B cell (primary cell): ENCODE results near the gene AMBN.

ENCODE experiments used
- EZH2 ChIP-seq: IDR thresholded peaks from 2 replicates; pipeline ENCODE4 v1.6.1; 2012; ENCODE audit warnings: borderline replicate concordance, low read depth, mild to moderate bottlenecking, moderate library complexity, low read length; ENCODE audit not compliant: insufficient read depth, poor library complexity, severe bottlenecking
- TF ChIP-seq, protein P1 (sequence below): fragments of 200-600 bp; IDR thresholded peaks from one replicate; pipeline ENCODE4 v1.8.0; 2022; ENCODE audit warnings: antibody characterized with exemption, mild to moderate bottlenecking

DNA sequence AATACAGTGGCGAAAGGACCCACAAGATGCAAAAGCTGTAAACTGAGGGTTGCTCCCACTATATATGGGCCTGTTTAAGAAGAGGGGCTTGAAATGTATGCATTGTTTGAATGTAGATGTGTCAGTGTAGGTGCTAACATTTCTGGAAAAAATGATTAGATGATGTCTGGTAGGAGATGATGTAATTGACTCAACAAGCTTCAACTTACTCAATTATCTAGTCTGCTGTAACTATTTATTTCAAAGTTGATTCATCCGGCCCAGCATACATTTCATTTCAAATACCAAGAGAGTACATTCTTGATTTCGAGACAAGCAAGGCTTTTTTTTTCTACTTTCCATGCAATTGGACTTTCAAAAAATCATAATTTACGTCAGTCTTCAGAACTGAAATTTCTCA, 27.2 kb downstream of the AMBN start:
- TF ChIP-seq, protein P1, sequence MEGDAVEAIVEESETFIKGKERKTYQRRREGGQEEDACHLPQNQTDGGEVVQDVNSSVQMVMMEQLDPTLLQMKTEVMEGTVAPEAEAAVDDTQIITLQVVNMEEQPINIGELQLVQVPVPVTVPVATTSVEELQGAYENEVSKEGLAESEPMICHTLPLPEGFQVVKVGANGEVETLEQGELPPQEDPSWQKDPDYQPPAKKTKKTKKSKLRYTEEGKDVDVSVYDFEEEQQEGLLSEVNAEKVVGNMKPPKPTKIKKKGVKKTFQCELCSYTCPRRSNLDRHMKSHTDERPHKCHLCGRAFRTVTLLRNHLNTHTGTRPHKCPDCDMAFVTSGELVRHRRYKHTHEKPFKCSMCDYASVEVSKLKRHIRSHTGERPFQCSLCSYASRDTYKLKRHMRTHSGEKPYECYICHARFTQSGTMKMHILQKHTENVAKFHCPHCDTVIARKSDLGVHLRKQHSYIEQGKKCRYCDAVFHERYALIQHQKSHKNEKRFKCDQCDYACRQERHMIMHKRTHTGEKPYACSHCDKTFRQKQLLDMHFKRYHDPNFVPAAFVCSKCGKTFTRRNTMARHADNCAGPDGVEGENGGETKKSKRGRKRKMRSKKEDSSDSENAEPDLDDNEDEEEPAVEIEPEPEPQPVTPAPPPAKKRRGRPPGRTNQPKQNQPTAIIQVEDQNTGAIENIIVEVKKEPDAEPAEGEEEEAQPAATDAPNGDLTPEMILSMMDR: no peak
- no peak for TF ChIP-seq EZH2
